Activated CD4-positive, alpha-beta memory T cell treated with anti-CD3 and anti-CD28 coated beads, Interleukin-2, amount 10 ng/mL, durations not matched to agents 7 days and 5 days (primary cell): ENCODE results near the gene SH2B3. TPM values are rescaled to one million over a fixed set of nuclear protein-coding genes. Genes with fewer than 3 reads are reported as not detected.

Experiments used
- CTCF ChIA-PET: fragments of 350-600 bp; sonication (Branson Sonifier 250); formaldehyde crosslinking; loops from one replicate; lab custom pipeline; 2021; ENCODE audit warnings: antibody characterized with exemption, inconsistent platforms; lab: Charles Lee
- POLR2A ChIA-PET: fragments of 350-600 bp; sonication (Branson Sonifier 250); formaldehyde crosslinking; loops from one replicate; lab custom pipeline; 2021; ENCODE audit warnings: antibody characterized with exemption; lab: Charles Lee
- DNase-seq: peaks from one replicate; pipeline ENCODE4 v3.0.0-alpha.2; 2020
- H3K27ac Mint-ChIP-seq: one replicate; pipeline ENCODE4 v1.8.0; 2021; ENCODE audit warnings: mild to moderate bottlenecking, mixed read lengths
- H3K27me3 Mint-ChIP-seq: one replicate; pipeline ENCODE4 v1.8.0; 2021; ENCODE audit warnings: mixed read lengths
- H3K36me3 Mint-ChIP-seq: one replicate; pipeline ENCODE4 v1.8.0; 2021; ENCODE audit warnings: low read depth, mixed read lengths
- H3K4me1 Mint-ChIP-seq: one replicate; pipeline ENCODE4 v1.8.0; 2021; ENCODE audit warnings: mixed read lengths
- H3K4me3 Mint-ChIP-seq: one replicate; pipeline ENCODE4 v1.8.0; 2021; ENCODE audit warnings: mild to moderate bottlenecking, mixed read lengths
- H3K9me3 Mint-ChIP-seq: one replicate; pipeline ENCODE4 v1.8.0; 2021; ENCODE audit warnings: mixed read lengths
- total RNA-seq, 2 experiments: library from RNA; stranded (reverse); gene quantifications; one replicate each; pipeline ENCODE4 v1.2.3, GENCODE V29; 2021

Gene SH2B3
- total RNA-seq, 2 experiments from 2014 or later, result 18.8 to 20.2 TPM

DNA sequence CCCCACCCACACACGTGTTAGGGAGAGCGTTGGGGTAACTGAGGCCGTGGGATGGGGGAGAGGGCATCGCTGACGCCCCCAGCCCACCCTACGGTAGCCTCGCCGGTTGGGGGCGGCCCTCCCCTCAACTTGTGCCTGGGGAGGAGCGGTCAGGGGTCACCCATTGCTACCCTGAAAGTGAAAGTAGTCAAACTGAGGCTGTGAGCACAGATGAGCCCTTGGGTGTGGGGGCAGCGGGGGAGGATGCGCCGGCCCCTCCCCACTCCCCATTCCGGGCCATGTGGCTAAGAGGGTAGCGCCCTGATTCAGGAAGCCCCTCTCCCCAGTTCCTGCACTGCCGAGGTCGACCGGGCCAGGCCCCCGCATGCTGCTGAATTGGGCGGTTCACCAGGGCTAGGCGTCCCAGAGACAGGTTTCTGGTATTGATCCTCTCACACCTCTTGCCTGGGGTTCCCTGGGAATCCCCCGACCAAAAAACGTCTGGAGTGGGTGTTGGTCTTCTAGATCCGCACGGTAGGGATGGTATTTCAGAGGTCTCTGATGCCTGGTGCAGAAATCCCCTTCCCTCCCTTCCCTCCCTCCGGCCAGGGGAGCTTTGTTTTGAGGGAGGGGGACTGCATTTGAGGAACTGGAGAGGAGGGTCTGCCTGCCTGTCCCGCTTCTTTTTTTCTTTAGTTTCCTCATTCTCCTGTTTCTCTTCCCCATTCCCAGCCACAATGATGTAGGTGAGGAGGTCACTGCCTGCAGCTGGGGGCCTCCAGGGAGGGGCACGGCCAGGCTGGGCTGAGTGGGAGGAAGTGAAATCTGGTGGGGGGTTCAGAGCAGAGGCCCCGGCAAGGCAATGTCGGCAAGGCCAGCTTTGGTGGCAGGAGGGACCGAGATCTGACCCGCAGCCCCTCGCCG lies 1.0 kb downstream of the SH2B3 start:
- ChIA-PET POLR2A (interaction anchor here (11.9 to 16.8 kb wide), 2 partner anchors 23 to 41 kb away, joined by 237 to 257 read pairs; no protein-coding TSS in a partner anchor), CTCF (interaction anchor here (1.2 to 13.4 kb wide), 4 partner anchors 19 to 48 kb away, joined by 3 to 527 read pairs (median 5); no protein-coding TSS in a partner anchor)
- H3K27ac Mint-ChIP-seq, result peak overlapping the region; percentile 82
- H3K4me1 Mint-ChIP-seq, result peaks cover 73% of the 10 kb centered on the region
- H3K9me3 Mint-ChIP-seq, result no peaks in the 10 kb centered on the region
- H3K4me3 Mint-ChIP-seq, result peak overlapping the region; percentile 90
- H3K27me3 Mint-ChIP-seq, result peaks cover 17% of the 10 kb centered on the region
- H3K36me3 Mint-ChIP-seq, result peaks cover 3% of the 10 kb centered on the region
- peak; percentile 50 for DNase-seq

DNA sequence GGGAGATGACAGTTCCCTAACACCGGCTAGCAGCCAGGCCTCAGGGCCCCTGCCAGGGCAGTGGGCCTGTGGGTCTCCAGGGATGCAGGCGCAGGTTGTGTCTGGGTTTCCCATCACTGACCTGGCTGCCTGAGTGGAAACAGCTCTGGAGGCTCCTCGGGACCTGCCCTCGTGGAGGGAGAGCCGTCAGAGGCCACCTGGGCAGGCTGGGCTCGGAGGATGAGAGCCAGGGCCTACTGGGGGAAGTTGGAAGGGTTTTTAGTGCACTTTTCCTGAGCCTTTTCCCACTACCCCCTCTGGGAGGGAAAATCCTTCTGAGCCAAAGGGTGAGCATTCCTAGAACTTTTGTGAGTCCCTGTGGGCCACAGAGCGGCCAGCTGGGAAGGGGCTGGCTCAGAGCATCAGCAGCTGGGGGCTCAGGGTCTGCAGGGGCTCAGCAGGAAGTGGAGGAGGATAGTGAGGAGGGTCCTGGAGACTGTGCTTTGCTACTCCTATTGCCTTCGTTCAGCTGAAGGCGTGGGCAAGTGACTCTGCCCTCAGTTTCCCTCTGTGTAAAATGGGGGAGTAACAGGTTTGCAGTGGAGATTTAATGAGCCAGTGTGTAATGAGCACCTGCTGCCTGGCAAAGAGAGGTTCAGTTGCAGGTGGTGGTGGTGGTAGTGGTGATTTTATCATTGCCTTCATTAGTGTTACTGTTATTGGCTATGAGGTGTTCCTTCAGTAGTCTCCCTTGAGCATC lies 1.8 kb downstream of the SH2B3 start:
- H3K9me3 Mint-ChIP-seq, result no peaks in the 10 kb centered on the region
- peaks cover 3% of the 10 kb centered on the region for H3K36me3 Mint-ChIP-seq
- H3K27me3 Mint-ChIP-seq, result peaks cover 15% of the 10 kb centered on the region
- H3K27ac Mint-ChIP-seq, result peak overlapping the region; percentile 82
- DNase-seq, result no peak
- H3K4me1 Mint-ChIP-seq, result peaks cover 78% of the 10 kb centered on the region
- peak overlapping the region; percentile 90 for H3K4me3 Mint-ChIP-seq
- POLR2A ChIA-PET, result interaction anchor here (1.5 to 16.8 kb wide), 3 partner anchors 22 to 278 kb away, joined by 5 to 257 read pairs (median 237); partner anchors contain the start of gene BRAP
- CTCF ChIA-PET, result interaction anchor here (0.8 to 2.3 kb wide), 6 partner anchors 11 to 45 kb away, joined by 3 to 11 read pairs (median 5); no protein-coding TSS in a partner anchor

DNA sequence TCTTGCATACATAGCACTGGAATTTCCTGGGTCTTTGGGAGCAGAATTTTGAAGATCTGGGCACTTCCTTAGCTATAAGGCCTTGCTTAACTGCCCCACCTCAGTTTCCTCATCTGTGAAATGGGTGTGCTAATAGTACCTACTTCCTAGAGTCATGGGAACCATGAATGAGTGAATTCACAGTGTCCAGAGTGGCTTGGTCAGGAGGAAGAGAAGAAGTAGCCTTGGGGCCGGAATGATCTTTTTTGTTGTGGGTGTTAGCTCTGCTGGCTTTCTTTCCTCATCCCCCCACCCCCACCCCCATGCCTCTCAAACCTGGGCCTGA lies 2.4 kb downstream of the SH2B3 start:
- H3K9me3 Mint-ChIP-seq, result no peaks in the 10 kb centered on the region
- peaks cover 15% of the 10 kb centered on the region for H3K27me3 Mint-ChIP-seq
- ChIA-PET POLR2A (interaction anchor here (1.5 to 16.8 kb wide), 3 partner anchors 21 to 277 kb away, joined by 5 to 257 read pairs (median 237); partner anchors contain the start of gene BRAP), CTCF (interaction anchor here (0.6 to 2.3 kb wide), 7 partner anchors 11 to 672 kb away, joined by 4 to 11 read pairs (median 5); no protein-coding TSS in a partner anchor)
- peaks cover 79% of the 10 kb centered on the region for H3K4me1 Mint-ChIP-seq
- no peak overlapping the region for H3K27ac Mint-ChIP-seq
- peaks cover 6% of the 10 kb centered on the region for H3K36me3 Mint-ChIP-seq
- peak overlapping the region; percentile 90 for H3K4me3 Mint-ChIP-seq
- DNase-seq, result no peak

DNA sequence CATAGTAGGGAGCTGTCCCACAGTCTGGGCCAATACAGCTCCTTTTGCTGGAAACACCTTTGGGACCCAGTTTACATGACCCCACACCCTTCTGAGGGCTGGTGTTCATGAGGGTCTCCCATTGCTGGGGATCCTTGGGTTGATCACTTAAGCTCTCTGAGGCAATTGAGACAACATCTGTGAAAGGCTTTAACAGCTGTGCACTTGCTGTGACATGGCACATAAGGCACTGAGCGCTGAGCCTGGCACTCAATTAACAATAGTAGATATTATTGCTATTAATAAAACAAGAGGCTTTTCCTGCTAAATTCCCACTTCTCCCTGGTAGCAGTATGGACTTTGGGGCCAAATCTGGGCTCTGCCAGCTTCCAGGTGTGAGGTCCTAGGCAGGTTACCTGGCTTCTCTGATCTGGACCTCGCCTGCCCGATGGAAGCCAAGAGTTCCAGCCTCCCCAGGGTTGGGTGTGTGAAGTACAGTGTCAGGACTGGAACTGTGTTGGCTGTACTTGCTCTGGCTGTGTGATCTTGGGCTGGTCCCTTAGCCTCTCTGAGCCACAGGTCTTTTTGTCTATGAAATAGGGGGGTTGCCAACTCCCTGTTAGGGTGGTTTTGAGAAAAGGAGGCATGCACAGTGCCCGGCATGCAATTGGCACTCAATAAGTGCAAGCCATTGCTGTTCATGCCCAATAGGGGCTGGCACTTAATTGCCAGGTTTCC lies 3.1 kb downstream of the SH2B3 start:
- Mint-ChIP-seq H3K27me3 (peaks cover 10% of the 10 kb centered on the region), H3K27ac (peak overlapping the region; percentile 60), H3K4me3 (peak overlapping the region; percentile 90), H3K9me3 (no peaks in the 10 kb centered on the region), H3K4me1 (peaks cover 78% of the 10 kb centered on the region), H3K36me3 (peaks cover 6% of the 10 kb centered on the region)
- DNase-seq, result no peak
- CTCF ChIA-PET, result interaction anchor here (0.6 to 2.3 kb wide), 6 partner anchors 12 to 672 kb away, joined by 4 to 11 read pairs (median 5); no protein-coding TSS in a partner anchor
- POLR2A ChIA-PET, result interaction anchor here (1.5 to 16.8 kb wide), 3 partner anchors 21 to 276 kb away, joined by 5 to 257 read pairs (median 237); partner anchors contain the start of gene BRAP

DNA sequence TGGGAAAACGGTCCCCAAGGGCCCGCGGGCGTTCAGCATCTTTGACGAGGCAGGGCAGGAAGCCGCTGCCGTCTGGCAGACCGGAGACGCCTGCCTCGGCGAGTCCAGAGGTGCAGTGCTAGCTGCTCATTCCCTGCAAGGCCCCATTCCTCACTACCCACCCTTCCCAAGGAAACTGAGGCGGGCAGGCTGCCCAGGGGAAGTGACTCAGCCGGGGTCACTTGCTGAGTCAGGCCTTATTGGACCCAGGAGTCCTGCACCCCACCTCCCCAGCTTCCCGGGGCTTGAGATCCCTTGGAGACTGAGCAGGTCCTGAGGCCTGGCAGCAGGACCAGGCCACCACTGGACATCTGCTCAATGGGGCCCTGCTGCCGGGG lies 3.7 kb downstream of the SH2B3 start:
- peaks cover 73% of the 10 kb centered on the region for H3K4me1 Mint-ChIP-seq
- no peak overlapping the region for H3K27ac Mint-ChIP-seq
- H3K36me3 Mint-ChIP-seq, result peaks cover 6% of the 10 kb centered on the region
- no peak for DNase-seq
- H3K9me3 Mint-ChIP-seq, result no peaks in the 10 kb centered on the region
- ChIA-PET CTCF (interaction anchor here (1.0 to 1.9 kb wide), 3 partner anchors 12 to 42 kb away, joined by 4 to 11 read pairs (median 5); no protein-coding TSS in a partner anchor), POLR2A (interaction anchor here (1.5 to 16.8 kb wide), 3 partner anchors 20 to 276 kb away, joined by 5 to 257 read pairs (median 237); partner anchors contain the start of gene BRAP)
- peaks cover 4% of the 10 kb centered on the region for H3K27me3 Mint-ChIP-seq
- H3K4me3 Mint-ChIP-seq, result peak overlapping the region; percentile 28

DNA sequence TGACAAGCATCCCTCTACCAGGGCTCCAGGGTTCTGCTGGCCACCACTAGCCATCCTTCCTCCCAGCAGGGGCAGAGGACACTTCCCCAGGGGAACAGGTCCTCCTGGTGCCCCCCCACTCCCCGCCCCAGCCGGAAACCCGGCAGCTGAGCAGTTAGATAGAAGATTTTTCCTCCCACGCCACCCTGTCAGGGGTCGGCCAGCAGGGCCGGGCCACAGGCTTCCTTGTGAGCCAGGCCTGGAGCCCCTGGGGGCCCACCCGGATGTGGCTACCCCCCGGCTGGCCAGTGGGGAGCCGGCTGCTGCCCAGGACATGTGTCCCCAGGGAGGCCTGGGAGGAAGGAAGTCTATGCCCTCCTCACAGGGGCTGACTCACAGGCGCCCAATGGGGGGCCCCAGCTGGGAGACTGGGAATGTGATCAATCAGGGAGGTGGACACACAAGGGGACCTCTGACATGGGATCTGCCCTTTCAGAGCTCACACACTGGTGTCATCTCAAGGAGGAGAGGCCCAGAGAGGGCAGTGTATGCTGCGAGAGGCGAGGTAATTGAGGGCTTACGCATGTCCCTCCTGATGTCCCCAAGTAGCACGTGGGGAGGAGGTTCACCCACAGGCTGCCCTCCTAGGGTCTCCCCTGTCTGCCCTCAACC lies 4.2 kb downstream of the SH2B3 start:
- Mint-ChIP-seq H3K27ac (no peak overlapping the region), H3K27me3 (no peaks in the 10 kb centered on the region), H3K4me3 (peak overlapping the region; percentile 7), H3K36me3 (peaks cover 8% of the 10 kb centered on the region), H3K4me1 (peaks cover 70% of the 10 kb centered on the region), H3K9me3 (no peaks in the 10 kb centered on the region)
- POLR2A ChIA-PET, result interaction anchor here (11.9 to 16.8 kb wide), 2 partner anchors 20 to 38 kb away, joined by 237 to 257 read pairs; no protein-coding TSS in a partner anchor
- CTCF ChIA-PET, result interaction anchor here (1.0 to 4.3 kb wide), 2 partner anchors 25 to 42 kb away, joined by 4 to 20 read pairs; no protein-coding TSS in a partner anchor
- no peak for DNase-seq

DNA sequence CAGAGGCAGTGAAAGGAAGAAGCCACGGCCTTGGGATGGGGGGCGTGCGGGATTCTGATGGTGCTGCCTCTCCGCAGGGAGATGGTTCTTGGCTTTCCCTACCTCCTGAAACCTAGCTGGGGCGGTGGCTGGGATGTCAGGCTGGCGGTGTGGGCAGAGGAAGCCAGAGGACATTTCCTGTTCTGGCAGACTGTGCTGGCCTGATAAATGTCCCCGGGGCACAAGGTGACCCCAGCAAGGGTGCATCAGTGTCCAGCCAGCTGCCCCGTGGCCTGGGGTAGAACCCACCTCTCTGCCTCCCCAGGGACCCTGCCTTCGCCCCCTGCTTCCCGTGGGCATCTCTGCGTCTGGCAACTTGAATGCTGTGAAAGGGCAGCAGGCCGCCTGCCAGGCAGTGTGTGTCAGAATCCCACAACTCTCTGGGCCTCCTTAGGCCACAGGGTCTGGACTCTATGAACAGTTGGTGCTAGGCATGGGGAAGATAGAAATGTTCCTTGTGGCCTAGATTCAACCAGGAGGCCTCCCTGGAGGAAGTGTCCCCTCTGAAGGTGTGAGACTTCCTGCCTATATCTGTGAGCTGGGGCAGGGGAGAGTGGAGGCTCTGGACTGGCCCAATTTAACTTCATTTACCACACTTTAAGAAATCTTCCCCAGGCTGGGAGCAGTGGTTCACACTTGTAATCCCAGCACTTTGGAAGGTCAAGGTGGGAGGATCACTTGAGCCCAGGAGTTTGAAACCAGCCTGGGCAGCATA lies 4.9 kb downstream of the SH2B3 start:
- Mint-ChIP-seq H3K36me3 (peaks cover 12% of the 10 kb centered on the region), H3K27ac (no peak overlapping the region), H3K4me3 (no peak overlapping the region), H3K27me3 (no peaks in the 10 kb centered on the region), H3K9me3 (no peaks in the 10 kb centered on the region), H3K4me1 (peaks cover 71% of the 10 kb centered on the region)
- POLR2A ChIA-PET, result interaction anchor here (11.9 to 16.8 kb wide), 2 partner anchors 19 to 37 kb away, joined by 237 to 257 read pairs; no protein-coding TSS in a partner anchor
- CTCF ChIA-PET, result interaction anchor here (1.0 to 4.3 kb wide), 3 partner anchors 20 to 41 kb away, joined by 4 to 20 read pairs (median 12); no protein-coding TSS in a partner anchor
- DNase-seq, result no peak

DNA sequence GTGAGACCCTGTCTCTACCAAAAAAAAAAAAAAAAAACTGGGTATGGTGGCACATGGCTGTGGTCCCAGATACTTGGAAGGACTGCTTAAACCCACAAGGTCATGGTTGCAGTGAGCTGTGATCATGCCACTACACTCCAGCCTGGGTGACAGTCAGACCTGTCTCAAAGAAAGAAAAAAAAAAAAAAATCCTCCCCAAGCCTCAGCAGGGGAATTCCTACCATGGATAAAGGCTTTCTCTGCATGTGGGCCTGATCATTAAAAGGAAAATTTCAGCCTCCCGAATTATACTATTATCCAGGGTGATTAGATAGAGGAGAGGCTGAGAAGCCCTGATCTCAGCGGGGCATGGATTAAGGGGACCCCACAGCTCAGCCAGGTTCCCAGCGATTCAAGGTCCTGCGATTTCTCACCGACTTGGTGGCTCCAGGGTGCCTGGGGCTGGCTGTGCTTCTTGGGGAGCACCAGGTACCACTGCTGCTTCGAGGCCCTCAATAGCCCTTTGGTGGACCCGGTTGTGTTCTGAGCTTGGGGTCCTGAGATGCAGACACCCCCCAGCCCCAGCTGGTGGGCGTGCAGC lies 5.6 kb downstream of the SH2B3 start:
- H3K4me3 Mint-ChIP-seq, result no peak overlapping the region

DNA sequence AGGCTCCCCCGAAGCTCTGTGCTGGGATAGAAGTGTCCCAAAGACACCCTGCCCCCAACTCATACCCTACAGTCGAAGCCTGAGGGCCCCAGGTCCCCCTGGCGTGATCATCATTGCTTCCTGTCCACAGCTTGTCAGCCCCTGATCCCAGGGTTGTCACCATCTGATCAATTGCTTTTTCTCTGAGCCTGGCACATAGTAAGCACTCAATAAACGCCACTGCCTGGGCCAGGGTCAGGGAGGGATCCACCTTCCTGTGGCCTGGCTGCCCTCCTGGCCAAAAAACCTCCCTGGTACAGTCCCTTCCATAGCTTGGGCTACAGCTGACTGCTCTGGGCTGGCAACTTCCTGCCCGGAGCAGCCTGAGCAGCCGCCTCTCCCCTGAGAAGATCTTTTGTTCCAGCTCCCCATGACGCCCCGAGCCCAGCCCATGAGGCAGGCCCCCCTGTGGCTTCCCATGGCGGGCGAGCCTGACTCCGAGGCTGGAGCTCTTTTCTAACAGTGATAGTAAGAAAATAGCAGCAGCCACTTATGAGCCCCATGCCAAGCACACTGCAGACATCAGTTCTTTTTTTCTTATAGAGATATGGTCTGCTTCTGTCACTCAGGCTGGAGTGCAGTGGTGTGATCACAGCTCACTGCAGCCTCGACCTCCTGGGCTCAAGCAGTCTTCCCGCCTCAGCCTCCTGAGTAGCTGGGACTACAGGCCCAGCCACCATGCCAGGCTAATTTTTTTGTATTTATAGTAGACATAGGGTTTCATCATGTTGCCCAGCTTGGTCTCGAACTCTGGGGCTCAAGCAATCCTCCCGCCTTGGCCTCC lies 6.5 kb downstream of the SH2B3 start:
- Mint-ChIP-seq H3K36me3 (peaks cover 17% of the 10 kb centered on the region), H3K27ac (peak overlapping the region; percentile 72), H3K4me3 (no peak overlapping the region), H3K9me3 (no peaks in the 10 kb centered on the region), H3K4me1 (peaks cover 66% of the 10 kb centered on the region), H3K27me3 (no peaks in the 10 kb centered on the region)
- CTCF ChIA-PET, result interaction anchor here (0.6 to 4.3 kb wide), 7 partner anchors 14 to 1159 kb away, joined by 3 to 20 read pairs (median 5); no protein-coding TSS in a partner anchor
- POLR2A ChIA-PET, result interaction anchor here (1.7 to 16.8 kb wide), 3 partner anchors 8 to 35 kb away, joined by 6 to 257 read pairs (median 237); no protein-coding TSS in a partner anchor
- no peak for DNase-seq

More for the DNA sequence above, 5.6 kb downstream of the SH2B3 start:
- CTCF ChIA-PET, result interaction anchor here (1.4 to 4.3 kb wide), 4 partner anchors 13 to 46 kb away, joined by 3 to 20 read pairs (median 8); no protein-coding TSS in a partner anchor
- DNase-seq, result no peak
- POLR2A ChIA-PET, result interaction anchor here (11.9 to 16.8 kb wide), 2 partner anchors 18 to 36 kb away, joined by 237 to 257 read pairs; no protein-coding TSS in a partner anchor
- H3K9me3 Mint-ChIP-seq, result no peaks in the 10 kb centered on the region
- no peaks in the 10 kb centered on the region for H3K27me3 Mint-ChIP-seq
- H3K27ac Mint-ChIP-seq, result no peak overlapping the region
- peaks cover 71% of the 10 kb centered on the region for H3K4me1 Mint-ChIP-seq
- H3K36me3 Mint-ChIP-seq, result peaks cover 15% of the 10 kb centered on the region
